Epithelial cell of proximal tubule (primary cell): ENCODE data around the gene APOB. TPM values are rescaled to one million over a fixed set of nuclear protein-coding genes. Genes with fewer than 3 reads are reported as not detected.

ENCODE experiments used
- DNase-seq: peaks from one replicate; pipeline ENCODE4 v3.0.0-alpha.2; 2011; ENCODE audit warnings: low read depth
- H3K4me3 ChIP-seq: 2 replicates; pipeline ENCODE4 v1.5.1; 2011; ENCODE audit warnings: low read depth, mild to moderate bottlenecking, low read length
- total RNA-seq: library from RNA; depleted of rRNA; stranded (reverse); fragments of >200 nt; gene quantifications from 2 replicates; pipeline ENCODE4 v1.2.3, GENCODE V29; 2015
- TF ChIP-seq, protein P1 (sequence below): conservative IDR thresholded peaks from 2 replicates; pipeline ENCODE4 v1.5.1; 2012; ENCODE audit warnings: low read depth, mild to moderate bottlenecking, low read length

Gene APOB
- total RNA-seq, 1 donor from 2014 or later, result not detected

DNA sequence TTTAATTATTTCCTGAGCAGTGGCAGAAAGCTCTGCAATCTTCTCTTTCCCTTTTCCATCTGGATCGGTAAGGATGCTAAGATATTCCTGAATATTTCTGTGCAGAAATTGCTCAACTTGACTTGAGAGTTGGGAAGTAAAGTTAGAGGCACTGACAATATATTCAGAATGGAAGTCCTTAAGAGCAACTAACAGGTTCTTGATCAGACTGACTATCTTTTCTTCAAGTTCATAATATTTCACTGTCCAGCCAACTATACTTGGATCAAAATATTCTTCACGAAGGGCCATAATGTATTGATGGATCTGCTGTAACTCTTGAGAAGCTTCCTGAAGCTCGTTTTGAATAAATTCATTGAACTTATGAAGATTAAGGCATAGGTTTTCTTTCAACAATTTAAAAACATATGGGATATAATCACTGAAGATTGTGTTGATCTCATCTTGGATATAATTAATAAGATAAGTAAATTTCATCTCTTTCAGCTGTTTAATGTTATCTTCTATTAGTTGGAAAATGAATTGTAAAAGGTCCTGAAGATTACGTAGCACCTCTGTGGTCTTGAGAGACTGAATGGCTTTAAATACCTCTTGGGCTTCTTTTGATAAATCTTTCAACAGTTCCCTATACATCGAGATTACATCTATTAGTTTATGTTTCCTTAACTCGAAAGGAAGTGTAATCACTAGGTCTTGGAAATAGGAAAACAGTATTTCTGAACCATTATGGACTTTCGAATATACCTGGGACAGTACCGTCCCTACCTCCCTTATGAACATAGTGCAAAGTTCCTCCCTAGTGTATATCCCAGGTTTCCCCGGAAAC, 41.7 kb downstream of the APOB start:
- TF ChIP-seq, protein P1, sequence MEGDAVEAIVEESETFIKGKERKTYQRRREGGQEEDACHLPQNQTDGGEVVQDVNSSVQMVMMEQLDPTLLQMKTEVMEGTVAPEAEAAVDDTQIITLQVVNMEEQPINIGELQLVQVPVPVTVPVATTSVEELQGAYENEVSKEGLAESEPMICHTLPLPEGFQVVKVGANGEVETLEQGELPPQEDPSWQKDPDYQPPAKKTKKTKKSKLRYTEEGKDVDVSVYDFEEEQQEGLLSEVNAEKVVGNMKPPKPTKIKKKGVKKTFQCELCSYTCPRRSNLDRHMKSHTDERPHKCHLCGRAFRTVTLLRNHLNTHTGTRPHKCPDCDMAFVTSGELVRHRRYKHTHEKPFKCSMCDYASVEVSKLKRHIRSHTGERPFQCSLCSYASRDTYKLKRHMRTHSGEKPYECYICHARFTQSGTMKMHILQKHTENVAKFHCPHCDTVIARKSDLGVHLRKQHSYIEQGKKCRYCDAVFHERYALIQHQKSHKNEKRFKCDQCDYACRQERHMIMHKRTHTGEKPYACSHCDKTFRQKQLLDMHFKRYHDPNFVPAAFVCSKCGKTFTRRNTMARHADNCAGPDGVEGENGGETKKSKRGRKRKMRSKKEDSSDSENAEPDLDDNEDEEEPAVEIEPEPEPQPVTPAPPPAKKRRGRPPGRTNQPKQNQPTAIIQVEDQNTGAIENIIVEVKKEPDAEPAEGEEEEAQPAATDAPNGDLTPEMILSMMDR, result no peak

DNA sequence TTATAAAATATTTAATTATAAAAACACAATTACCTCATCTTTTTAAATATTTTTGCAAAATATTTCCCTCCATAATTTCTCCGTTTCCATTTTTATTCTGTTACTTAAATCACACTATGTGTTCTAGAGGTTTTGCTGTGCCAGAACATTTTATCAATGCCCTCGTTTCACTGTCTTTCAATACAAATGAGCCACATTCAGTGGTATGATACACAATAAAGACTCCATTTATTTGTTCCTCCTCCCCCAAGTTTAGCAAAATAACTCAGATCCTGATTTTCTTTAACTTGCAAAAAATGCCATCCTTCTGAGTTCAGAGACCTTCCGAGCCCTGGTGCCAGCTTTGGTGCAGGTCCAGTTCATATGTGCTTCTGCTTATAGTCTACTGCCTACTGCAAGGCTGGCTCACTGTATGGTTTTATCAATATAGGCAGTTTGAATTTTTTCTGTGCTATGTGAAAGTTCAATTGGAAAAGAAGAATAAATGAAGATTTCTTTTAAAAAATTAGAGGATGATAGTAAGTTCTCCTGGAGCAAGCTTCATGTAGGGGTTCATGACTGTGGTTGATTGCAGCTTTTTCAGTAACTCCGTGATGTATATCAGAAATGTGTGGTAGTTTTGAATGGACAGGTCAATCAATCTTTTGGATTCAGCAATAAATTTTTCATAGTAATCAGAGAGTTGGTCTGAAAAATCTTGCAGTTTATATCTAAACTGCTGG, 42.5 kb downstream of the APOB start:
- no peak for DNase-seq
- TF ChIP-seq, protein P1, result no peak
- no peak overlapping the region for H3K4me3 ChIP-seq

More for the DNA sequence above, 41.7 kb downstream of the APOB start:
- no peak overlapping the region for H3K4me3 ChIP-seq
- no peak for DNase-seq

DNA sequence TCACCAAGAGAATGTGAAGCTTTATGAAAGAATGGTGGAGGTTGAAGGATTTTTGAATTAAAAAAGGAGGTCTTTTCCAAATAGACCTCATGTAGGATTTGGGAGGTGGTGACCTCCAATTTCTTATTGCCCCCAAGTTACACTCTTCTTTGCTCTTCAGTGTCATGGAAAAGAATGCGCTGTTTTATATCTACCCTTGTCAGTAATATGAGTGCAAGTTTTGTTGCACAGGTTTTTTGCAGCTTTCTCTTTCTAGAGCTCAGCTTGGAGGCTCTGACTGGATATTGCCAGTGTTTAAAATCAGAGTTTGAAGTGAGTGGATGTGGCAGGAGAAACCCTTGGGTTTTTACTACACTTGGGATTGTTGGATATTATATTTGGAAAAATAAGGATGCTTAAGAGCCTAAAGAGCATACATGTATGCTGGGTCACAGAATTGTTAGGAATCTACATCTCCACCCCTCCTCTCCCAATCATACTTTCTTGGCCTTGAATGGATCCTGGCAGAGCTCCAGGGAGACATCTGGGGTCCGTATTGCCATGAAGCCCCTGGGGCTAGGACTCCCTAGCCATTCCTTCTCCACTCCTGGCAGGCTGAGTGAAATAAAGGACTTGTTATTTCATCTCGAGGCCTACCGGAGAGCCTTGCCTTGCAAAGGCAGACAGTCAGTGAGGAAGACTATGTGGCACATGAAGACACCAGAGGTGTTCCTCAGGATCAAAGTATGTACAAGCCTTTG, 43.8 kb downstream of the APOB start:
- TF ChIP-seq, protein P1, result no peak
- no peak overlapping the region for H3K4me3 ChIP-seq
- DNase-seq, result no peak

DNA sequence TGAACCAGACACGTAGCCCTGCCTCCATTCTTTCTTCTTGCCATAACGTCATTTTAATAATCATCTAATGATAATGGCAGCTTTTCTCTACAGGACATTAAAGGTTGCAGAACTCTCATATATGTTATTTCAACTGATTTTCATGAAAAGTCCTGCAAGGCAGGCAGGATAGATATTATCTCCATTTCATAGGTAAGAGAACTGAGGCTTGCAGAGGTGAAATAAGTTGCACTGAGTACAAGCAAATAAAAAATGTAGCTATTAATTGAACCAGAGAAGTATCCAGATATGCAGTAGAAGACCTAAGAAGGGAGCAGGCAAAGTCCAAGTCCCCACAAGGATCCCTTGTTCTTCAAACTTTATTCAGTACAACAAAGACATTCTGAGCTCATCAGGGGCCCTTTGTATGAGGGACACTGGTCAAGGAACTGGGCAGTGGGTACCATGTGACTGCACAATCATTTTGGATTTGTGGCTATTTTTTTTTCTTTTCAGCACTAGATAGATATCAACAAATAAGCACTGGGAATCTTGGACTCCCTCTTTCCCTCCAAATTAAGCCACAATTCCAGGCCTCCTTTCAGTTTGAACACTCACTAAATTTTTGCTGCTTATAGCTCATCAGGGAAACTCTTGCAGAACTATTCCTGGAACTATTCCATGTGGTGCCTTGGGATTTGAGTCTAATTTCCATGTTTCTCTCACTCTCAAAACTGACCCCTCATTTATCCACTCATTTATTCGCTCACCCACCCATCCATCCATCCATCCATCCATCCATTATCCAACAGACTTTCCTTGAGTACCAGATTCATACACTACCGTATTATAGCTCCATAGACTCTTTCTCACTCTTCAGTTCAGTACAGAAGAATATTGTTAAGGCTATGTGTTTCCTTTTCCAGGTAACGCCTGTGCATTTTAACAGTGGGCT, 44.6 kb downstream of the APOB start:
- H3K4me3 ChIP-seq, result no peak overlapping the region
- TF ChIP-seq, protein P1, result no peak
- DNase-seq, result no peak

DNA sequence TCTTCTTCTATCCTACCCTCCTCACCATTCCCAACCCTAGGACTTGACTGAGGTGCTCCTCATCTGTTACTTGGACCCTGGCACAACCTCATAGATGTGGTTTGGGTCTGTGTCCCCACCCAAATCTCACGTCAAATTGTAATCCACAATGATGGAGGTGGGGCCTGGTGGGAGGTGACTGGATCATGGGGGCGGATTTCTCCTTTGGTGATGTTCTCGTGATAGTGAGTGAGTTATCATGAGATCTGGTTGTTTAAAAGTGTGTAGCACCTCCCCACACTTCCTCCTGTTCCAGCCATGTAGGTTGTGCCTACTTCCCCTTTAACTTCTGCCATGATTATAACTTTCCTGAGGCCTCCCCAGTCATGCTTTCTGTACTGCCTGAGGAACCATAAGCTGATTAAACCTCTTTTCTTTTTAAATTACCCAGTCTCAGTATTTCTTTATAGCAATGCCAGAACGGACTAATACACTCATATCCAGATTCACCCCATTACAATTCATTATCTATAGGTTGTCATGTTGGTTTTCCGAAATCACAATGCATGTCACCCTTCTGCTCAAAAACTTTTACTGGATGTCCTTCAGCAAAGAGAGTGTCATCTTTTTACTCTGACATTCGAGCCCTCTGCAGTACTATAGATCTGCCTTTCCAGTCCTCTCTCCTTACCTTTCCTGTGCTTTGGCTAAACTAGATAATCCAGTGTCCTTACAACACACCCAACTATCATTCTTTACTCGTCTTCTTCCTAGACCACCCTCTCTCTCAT, 45.7 kb downstream of the APOB start:
- no peak overlapping the region for H3K4me3 ChIP-seq
- DNase-seq, result no peak
- TF ChIP-seq, protein P1, result no peak
